Effector CD4-positive, alpha-beta T cell (primary cell): ENCODE measurements around the gene SCUBE3.

Experiments
- DNase-seq: peaks from one replicate; pipeline ENCODE4 v3.0.0-alpha.2; 2020

Gene SCUBE3

DNA sequence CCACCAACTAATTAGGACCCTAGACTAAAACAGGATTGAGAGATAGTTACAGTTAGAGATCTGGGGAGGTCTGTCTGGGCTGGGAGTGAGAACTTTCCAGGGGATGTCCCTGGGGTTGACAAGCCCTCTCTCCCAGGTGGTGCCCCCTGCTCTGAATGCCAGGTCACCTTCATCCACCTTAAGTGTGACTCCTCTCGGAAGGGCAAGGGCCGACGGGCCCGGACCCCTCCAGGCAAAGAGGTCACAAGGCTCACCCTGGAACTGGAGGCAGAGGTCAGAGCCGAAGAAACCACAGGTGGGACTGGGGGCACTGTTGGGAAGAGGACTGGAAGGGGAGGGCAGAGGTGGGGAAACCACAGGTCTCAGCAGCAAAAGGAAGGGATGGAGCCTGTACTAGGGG lies 28.7 kb downstream of the SCUBE3 start:
- DNase-seq: no peak

DNA sequence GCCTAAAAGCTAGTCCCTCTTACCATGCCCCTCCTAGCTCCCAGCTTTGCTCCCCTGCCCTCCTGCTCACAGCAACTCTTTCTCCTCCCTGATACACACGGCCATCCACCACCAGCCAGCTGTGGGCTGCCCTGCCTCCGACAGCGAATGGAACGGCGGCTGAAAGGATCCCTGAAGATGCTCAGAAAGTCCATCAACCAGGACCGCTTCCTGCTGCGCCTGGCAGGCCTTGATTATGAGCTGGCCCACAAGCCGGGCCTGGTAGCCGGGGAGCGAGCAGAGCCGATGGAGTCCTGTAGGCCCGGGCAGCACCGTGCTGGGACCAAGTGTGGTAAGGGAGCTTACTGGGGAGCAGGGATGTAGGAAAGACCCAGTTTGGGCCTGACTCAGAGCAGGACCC lies 29.1 kb downstream of the SCUBE3 start:
- DNase-seq: no peak

DNA sequence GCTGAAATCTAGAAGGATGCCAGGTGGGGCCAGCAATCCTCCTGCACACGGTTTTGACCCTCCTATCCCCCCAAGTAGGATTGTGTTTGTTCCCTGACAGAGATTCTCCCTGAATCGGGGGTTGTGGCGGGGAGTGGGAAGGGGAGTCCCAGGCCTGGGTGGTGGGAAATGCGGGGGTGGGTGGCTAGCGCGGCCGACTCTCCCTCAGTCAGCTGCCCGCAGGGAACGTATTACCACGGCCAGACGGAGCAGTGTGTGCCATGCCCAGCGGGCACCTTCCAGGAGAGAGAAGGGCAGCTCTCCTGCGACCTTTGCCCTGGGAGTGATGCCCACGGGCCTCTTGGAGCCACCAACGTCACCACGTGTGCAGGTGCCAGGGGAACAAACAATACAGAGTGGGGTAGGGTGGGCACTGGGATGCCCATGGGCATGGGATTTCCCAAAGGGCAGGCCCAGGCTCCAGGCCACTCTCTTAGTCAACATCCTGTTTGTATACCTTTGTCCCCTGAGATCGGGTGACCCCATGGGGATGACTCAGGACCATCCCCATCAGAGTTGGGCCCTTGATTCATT lies 29.7 kb downstream of the SCUBE3 start:
- DNase-seq: no peak

DNA sequence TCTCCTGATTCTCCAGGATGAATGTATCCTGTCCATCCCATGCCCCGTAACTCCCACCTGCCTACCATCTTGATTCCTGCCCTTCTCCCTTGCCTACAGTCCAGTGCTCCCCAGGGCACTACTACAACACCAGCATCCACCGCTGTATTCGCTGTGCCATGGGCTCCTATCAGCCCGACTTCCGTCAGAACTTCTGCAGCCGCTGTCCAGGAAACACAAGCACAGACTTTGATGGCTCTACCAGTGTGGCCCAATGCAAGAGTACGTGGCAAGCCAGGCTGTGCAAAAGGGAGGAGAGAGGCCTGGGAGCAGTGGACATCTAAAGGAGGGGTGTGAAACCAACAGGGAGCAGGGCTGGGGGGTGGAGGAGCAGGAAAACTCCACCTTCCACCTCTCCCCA lies 30.8 kb downstream of the SCUBE3 start:
- DNase-seq: no peak

DNA sequence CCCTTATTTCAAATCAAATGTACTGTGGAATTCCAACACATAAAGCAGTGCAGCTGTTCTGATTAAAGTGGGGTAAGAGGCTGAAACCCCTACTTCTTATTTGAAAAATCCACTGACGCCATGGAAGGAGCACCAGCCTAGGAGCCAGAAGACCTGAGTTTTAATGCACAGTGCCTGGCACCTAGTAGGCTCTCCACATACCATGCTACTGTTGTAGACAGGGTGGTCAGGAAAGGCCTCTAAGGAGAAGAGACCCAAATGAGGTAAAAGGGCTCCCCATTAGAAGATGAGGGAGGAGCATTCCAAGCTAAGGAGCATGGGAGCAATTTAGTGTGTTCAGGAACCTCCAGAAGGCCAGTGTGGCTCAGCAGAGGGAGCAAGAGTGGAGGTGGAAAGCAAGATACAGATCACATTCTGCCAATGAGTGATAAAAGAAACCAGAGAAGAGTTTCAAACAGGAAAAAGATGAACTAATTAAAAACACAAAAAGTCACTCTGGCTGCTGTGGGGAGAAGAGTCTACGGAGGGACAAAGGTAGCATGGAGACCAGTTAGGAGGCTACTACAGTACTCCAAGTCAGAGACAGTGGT lies 34.0 kb downstream of the SCUBE3 start:
- DNase-seq: no peak

DNA sequence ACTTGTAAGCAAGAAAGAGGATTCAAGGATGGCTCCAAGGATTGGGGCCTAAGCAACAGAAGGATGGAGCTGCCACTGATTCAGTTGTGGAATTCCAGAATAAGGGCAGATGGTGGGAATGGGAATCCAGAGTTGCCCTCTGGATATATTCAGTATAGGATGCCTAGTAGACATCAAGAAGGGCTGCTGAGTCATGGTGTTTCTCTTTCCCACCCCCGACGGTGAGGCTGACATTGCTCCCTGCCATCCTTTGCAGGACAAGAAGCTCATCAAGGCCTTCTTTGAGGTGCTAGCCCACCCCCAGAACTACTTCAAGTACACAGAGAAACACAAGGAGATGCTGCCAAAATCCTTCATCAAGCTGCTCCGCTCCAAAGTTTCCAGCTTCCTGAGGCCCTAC lies 34.5 kb downstream of the SCUBE3 start:
- DNase-seq: no peak

DNA sequence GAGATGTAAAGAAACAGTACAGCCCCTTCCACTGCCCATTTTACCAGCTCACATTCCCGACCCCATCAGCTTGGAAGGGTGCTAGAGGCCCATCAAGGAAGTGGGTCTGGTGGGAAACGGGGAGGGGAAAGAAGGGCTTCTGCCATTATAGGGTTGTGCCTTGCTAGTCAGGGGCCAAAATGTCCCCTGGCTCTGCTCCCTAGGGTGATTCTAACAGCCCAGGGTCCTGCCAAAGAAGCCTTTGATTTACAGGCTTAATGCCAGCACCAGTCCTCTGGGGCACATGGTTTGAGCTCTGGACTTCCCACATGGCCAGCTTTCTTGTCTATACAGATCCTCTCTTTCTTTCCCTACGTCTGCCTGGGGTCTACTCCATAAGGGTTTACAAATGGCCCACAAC lies 35.2 kb downstream of the SCUBE3 start:
- DNase-seq: no peak

DNA sequence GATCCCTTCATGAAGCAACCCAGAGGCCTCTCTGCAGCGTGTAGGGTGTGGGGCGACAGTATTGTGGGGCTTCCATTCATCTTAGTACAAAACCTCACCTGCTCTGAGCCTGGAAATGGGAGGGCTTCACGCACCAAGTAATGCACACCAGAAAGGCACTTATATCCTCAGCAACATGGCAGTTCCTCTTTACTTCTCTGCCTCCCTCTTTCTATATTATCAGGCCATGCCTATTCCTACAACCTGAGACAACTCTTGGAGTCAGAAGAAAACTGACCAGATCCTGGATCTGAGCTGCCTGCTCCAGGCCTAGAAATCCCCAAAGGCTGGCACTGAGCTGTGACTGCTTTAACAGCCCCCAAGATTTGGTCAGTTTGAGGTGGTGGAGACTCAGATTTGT lies 38.2 kb downstream of the SCUBE3 start:
- DNase-seq: no peak

DNA sequence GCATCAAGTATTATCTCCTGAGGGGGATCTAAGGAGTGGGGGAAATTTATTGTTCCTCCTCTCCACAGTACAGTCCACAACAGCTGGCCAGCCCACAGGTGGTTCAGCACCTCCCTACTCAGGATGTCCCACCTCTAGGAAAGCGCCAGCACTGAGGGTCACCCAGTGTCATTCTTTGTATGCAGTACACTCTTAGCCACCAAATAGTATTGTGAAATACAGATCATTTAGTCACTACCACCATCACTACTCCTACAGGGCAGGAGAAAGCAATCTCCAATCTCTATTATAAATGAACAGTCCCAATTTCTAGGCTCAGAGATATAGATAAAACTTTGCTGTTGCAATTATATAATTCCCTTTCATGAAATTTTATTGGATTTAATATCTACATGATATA lies 39.5 kb downstream of the SCUBE3 start:
- DNase-seq: no peak

DNA sequence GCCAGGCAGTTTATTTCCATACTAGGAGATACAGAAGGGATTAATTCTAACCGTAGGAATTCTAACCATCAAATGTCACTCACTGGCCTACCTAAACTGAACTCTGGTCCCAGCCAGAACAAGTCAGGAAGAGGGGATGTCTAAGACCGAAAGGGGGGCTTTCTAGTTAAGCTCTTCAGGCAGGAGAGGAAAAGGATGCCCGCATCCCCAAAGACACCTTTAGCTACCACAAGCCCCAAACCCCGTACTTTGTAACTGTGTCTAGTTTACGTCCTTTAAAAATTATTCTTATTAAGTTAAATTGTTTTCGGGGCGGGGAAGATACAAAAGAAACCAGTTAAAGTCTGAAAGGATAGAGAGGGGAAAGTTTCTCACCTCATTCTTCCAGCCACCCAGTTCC lies 44.6 kb downstream of the SCUBE3 start:
- no peak for DNase-seq

DNA sequence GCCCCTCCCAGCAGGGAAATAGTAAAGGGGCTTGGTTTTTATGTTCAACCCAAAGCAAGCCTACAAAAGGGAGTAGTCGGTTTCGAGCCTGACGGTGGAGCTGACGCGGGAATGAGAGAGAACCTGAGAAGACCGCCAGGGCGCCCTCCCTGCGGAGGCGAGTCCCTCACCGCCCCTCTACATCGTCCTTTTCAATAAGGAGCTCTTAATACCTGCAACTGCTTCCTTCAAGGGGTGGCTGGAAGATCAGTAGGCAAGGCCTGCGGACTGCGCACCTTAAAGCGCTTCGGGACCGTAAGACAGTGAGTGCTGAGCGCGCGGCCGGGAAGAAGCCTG lies 45.1 kb downstream of the SCUBE3 start:
- DNase-seq: peak; percentile 45

DNA sequence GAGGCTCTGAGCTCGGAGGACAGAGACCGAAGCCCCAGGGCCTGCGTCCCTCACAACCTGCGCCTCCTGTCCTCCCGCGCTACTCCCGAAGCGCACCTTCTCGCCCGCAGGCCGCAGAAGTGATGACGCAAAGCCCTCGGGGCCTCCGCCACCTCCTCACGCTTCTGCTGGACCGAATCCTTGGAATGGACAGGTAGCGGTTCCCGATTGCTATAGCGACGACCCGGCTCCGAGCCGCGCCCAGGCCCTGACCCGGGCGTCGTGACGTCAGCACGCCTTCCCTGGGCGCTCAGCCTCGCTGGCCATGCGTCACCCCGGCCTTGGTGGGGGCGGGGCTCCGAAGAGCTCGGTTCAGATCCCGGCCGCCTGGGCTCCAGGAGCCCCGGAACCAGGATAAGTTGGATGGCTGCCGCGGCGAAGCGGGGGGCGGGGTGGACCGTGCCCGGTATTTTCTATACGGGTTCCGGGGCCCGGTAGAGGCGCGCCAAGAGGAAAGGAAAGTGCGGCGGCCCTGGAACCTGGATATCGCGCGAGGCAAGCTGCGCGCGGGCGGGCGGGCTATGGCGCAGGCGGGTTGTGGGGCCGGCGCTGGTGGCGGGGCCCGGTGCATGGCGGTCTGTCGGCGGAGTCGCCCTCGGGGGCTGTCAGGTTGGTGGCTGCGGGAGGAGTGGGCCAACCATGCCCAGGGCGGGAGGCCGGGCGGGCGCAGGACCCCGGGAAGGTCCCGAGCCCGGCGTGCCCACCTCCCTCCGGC lies 45.6 kb downstream of the SCUBE3 start, which contains the start of gene ZNF76:
Gene ZNF76, plus strand, starts transcription at position 542 of the 754 bp plus-strand sequence. CDS start 21,417 bp downstream, outside the sequence.
- DNase-seq: peak; percentile 90

DNA sequence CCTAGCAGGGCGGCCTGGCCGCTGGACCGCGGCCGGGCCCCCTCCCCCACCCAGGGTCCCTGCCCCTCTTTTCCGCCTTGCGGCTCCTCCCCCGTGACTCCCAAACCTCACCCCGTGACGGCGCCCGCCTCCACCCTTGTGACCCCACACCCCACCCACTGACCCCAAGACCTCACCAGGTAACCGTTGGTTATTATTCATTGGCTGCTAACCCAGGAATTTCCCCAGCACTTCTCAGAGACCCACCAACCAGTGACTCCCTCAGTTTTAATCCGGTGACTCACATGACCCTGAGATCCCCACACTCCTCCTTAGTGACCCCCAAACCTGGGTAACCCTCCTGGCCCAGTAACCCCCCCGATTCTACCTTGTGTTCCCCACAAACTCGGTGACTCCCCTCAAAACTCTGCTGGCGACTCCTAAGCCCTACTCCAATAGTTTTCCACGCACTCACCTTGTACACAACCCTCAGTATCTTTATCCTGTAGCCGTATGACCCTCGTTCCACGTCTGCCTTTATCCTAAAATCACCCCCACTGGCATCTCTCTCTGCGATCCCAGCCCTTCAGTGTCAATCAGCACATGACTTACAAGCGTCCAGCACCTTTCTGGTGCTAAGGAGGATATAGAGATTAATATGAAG lies 46.3 kb downstream of the SCUBE3 start:
- DNase-seq: peak; percentile 76

DNA sequence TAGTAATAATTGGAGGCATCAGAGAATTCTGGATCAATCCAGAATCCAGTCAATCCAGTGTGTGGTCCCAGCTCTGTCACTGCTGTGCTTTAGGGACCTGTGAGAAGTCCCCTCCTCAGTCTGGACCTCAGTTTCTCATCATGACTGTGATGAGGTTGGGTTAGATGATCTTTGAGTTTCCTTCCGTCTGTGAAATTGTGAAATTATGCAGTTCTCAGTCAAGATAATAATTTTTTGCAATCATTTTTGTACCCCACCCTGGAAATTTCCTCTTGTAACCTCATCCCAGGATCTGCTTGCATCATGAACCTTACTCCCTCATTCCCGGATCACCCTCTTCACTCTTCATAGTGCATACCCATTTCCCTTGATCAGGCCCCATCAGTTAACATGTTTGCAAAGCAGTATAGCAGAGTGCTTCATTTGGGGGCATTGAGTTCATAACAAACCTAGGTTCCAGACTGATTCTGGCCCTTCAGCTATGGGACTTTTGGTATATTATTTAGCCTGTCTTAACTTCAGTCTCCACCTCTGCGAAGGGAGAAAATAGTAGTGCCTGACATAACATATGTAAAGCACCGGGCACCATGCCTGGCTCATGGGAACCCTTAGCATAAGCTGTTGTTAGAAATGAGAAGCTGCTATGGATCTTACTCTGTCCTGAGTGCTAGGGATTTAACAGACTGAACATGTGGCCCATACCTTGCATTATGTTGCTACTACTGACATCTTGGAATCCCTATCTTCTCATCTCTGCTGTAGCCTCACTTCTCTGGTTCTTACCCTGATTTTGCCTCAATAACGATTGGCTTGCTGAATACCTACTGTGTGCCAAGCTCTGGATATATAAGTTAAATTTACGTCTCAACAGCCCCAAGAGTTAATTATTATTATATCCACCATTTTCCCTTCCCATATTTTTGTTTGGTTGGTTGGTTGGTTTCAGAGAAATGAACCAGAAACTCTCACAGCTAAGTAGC lies 47.1 kb downstream of the SCUBE3 start:
- no peak for DNase-seq

DNA sequence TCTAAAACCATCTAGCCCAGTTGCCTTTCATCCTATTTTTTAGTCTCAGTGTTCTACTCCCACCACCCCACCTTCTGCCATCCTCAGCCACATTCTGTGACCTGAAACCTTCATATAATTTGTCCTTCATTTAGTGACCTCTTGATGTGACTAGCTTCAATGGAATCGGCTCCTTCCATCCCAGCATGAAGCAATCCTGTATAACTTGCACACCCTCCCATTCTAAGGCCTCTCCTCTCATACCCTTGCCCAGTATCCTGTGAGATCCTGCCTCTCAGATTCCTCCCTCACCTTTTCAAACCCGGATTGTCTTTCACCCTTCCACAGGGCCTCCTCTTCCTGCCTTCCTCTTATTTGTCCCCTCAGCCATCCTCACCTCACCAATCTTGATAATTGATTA lies 48.8 kb downstream of the SCUBE3 start:
- DNase-seq: no peak

DNA sequence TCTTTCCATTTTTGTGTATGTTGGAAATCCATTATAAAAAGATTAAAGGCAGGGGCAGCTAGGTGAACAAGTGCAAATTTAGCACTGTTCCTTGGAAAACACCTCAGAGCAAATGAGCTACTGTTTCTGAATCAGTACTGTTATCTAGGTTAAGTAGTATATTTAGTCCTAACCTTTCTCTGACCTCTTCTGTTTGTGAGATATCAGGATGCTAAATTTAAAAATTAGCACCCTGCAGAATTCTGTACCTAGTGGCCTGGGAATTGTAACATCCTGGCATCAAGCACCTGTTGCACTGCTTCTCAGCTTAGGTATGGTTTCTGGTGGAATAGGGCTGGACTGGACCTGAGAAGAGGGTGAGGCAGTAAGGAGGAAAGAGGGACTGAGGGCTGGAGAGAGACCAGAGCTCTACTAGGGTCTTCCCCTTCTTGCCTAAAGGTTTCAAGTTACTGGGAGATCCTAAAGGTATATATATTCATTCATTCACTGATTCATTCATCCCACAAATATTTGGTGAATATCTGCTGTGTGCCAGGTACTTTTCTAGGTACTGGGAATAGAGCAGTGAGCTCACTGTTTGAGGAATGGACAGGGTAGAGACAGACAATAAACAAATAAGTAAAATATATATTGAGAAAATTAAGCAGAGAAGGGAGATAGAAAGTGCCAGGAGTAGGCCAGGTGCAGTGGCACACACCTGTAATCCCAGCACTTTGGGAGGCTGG lies 51.0 kb downstream of the SCUBE3 start:
- no peak for DNase-seq

DNA sequence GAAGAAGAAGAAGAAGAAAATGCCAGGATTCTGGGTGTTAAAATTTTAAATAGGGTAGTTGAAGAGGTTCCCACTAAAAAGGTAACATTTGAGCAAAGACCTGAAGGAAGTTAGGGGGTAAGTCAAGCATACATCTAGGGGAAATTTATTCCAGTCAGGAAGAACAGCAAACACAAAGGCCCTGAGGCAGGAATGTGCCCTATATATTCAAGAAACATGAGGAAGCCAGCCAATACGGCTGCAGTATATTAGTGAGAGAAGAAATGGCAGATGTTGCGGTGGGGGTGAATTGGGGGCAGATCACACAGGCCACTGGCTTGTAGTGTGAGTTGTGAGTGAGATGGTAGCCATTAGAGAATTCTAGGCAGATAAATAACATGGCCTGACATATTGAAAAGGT lies 51.8 kb downstream of the SCUBE3 start:
- DNase-seq: no peak

DNA sequence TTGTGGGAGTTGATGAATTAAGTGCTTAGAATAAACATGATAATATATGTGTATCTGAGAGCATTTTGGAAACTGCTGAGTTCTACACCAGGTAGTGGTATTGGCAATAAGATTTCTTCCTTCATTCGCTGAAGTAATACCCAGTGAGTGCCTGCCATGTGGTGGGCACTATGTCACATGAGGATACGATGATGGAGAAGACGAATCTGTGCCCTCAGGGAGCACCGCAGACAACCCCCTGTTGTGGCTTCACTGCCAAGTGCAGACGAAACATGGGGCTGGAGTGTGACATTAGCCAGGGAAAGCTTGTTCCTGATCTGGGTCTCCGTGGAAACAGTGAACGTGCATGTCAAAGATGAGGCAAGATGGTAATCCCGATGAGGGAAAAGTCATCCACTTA lies 53.7 kb downstream of the SCUBE3 start:
- DNase-seq: no peak

DNA sequence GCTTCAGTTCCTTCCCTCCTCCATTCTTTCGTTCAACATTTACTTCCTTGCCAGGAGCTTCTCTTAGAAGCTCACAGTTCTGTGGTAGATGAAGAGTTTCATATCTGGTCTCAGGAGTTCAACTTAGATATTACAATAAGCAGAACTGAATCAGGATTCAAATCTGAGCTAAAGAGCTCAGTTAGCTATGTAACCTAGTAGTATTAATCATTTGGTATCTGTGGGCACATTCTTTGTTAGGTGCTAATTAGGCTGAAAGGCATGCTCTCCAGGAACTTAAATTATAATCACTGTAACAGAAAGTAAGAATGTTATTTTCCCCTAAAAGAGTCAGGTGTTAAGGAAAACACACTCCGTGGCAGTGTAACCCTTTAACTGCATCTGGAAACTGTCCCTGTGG lies 54.1 kb downstream of the SCUBE3 start:
- DNase-seq: no peak

DNA sequence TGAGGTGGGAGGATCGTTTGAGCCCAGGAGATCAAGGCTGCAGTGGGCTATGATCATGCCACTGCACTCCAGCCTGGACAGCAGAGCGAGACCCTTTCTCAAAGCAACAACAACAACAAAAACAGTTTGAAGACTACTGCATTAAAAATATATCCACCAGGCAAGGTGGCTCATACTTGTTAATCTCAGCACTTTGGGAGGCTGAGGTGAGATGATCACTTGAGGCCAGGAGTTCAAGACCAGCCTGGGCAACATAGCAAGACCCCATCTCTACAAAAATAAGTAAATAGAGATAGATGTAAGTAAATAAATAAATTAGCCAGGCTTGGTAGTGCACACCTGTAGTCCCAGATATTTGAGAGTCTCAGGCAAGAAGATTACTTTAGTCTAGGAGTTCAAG lies 58.2 kb downstream of the SCUBE3 start:
- DNase-seq: no peak

DNA sequence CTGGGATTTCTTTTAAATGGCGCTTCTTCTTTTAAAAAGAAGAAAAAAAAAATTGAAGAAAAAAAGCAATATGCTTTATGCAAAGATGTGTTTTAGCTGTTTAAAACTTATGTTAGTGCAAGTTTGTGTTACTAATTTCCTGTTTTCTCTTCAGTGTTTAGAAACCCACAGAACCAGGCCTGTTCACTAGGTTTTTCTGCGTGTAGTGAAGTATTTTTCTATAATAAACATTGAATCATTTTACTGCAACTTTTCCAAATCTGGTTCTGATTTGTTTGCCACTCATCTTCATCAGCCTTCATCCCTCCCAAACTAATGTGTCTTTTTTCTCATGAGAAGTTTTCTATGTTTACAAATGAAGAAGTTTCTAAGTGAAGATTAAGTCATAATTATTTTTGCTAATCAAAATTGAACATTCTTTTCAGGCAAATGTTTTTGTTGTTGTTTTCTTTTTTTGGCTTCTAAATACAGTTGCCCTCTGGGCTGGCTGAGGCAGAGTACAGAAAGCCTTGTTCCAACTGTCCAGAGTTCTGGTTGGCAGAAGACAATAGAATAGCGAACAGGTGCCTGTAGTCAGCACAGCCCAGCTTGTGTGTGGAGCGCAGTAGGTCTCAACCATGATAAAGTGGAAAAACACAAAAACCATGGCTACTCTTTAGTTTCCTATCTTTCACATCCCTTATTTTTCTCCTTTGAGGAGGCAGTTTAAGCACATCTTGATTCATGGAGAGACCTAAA lies 60.2 kb downstream of the SCUBE3 start:
- no peak for DNase-seq
